Activated B cell treated with CpG ODN at 0.5 μM for 24 hours (primary cell): ENCODE measurements around the gene TRPV2. TPM values are rescaled to one million over a fixed set of nuclear protein-coding genes. Genes with fewer than 3 reads are reported as not detected.
A peak's percentile ranks its signal among the peaks of the same experiment; 100 is the strongest.

ENCODE experiments used
- ATAC-seq: fragments of 200-7000 bp; cut with Tn5 transposase; one replicate; pipeline ENCODE4 v1.10.0; 2021; ENCODE audit warnings: low read depth, mild to moderate bottlenecking, moderate library complexity
- CTCF ChIA-PET: fragments of 350-600 bp; sonication (Branson Sonifier 250); formaldehyde crosslinking; loops from one replicate; lab custom pipeline; 2021; ENCODE audit warnings: antibody characterized with exemption; lab: Charles Lee
- POLR2A ChIA-PET: fragments of 350-600 bp; sonication (Branson Sonifier 250); formaldehyde crosslinking; loops from one replicate; lab custom pipeline; 2021; ENCODE audit warnings: antibody characterized with exemption; lab: Charles Lee
- DNase-seq: peaks from one replicate; pipeline ENCODE4 v3.0.0; 2022
- H3K27ac Mint-ChIP-seq: one replicate; pipeline ENCODE4 v1.8.0; 2020; ENCODE audit warnings: mixed read lengths
- H3K27me3 Mint-ChIP-seq: one replicate; pipeline ENCODE4 v1.8.0; 2021; ENCODE audit warnings: mixed read lengths
- H3K36me3 Mint-ChIP-seq: one replicate; pipeline ENCODE4 v1.8.0; 2021; ENCODE audit warnings: low read depth, mixed read lengths
- H3K4me1 Mint-ChIP-seq: one replicate; pipeline ENCODE4 v1.8.0; 2021; ENCODE audit warnings: mixed read lengths
- H3K4me3 Mint-ChIP-seq: one replicate; pipeline ENCODE4 v1.8.0; 2020; ENCODE audit warnings: mild to moderate bottlenecking, mixed read lengths
- H3K9me3 Mint-ChIP-seq: one replicate; pipeline ENCODE4 v1.8.0; 2020; ENCODE audit warnings: mixed read lengths
- CTCF ChIP-seq: fragments of 200-600 bp; IDR thresholded peaks from one replicate; pipeline ENCODE4 v1.8.0; 2022; ENCODE audit warnings: antibody characterized with exemption, mild to moderate bottlenecking
- intact Hi-C: fragments of 100-400 bp; cut with micrococcal nuclease; formaldehyde crosslinking; loops from one replicate; pipeline ENCODE4 v1.15.1; 2024
- total RNA-seq: library from RNA; stranded (reverse); gene quantifications from 2 replicates; pipeline ENCODE4 v1.2.3, GENCODE V29; 2022

TRPV2 gene
- 58.3 and 65.8 TPM in 2 replicates for total RNA-seq

GRCh38 chr17:16415031-16415924, at the start of gene TRPV2:
Gene TRPV2 (plus strand): TSS chr17:16415571. CDS start chr17:16417669, 2,098 bp downstream.
- Mint-ChIP-seq H3K27ac (peak within 1 kb of the TSS; percentile 97), H3K36me3 (peaks cover 23% of the 10 kb centered on the region), H3K4me3 (peak within 1 kb of the TSS; percentile 95), H3K4me1 (peaks cover 41% of the 10 kb centered on the region), H3K9me3 (no peaks in the 10 kb centered on the region), H3K27me3 (no peaks in the 10 kb centered on the region)
- intact Hi-C loops: loop anchor here (1.0 kb wide), 3 partner anchors 23 to 52 kb away; no protein-coding TSS in a partner anchor
- ChIA-PET CTCF (interaction anchor here (0.6 to 4.1 kb wide), 17 partner anchors 13 to 129 kb away, joined by 3 to 64 read pairs (median 4); partner anchors contain the start of gene UBB), POLR2A (interaction anchor here (0.6 to 7.2 kb wide), 18 partner anchors 8 to 201 kb away, joined by 3 to 105 read pairs (median 6); partner anchors contain the start of genes CENPV and UBB)
- no peak for TF ChIP-seq CTCF
- DNase-seq: peak; percentile 51
- ATAC-seq: peak; percentile 41

- POLR2A ChIA-PET: interaction anchor here (1.0 kb wide), 1 partner anchor 9 kb away, joined by 4 read pairs; the partner anchor contains the start of gene UBB
- Mint-ChIP-seq H3K9me3 (no peaks in the 10 kb centered on the region), H3K4me1 (no peaks in the 10 kb centered on the region), H3K27me3 (no peaks in the 10 kb centered on the region), H3K36me3 (no peaks in the 10 kb centered on the region), H3K27ac (no peak overlapping the region), H3K4me3 (no peak overlapping the region)
- DNase-seq (no peak), ATAC-seq (no peak)
- intact Hi-C loops: no loop called here
- TF ChIP-seq CTCF: no peak
- CTCF ChIA-PET: interaction anchor here (1.0 kb wide), 1 partner anchor 8 kb away, joined by 3 read pairs; no protein-coding TSS in a partner anchor
These were observed 43.6 kb upstream of the TRPV2 start for GRCh38 chr17:16371742-16372141.

GRCh38 chr17:16374146-16374938, 41.0 kb upstream of the TRPV2 start:
- POLR2A ChIA-PET: no interaction called here
- CTCF ChIA-PET: interaction anchor here (1.1 to 2.0 kb wide), 2 partner anchors 11 to 41 kb away, joined by 3 to 9 read pairs; partner anchors contain the start of gene TRPV2
- no peaks in the 10 kb centered on the region for H3K4me1 Mint-ChIP-seq
- intact Hi-C loops: no loop called here
- no peak for ATAC-seq
- H3K9me3 Mint-ChIP-seq: no peaks in the 10 kb centered on the region
- H3K36me3 Mint-ChIP-seq: no peaks in the 10 kb centered on the region
- TF ChIP-seq CTCF: no peak
- H3K27ac Mint-ChIP-seq: no peak overlapping the region
- no peaks in the 10 kb centered on the region for H3K27me3 Mint-ChIP-seq
- no peak for DNase-seq
- H3K4me3 Mint-ChIP-seq: no peak overlapping the region

GRCh38 chr17:16377941-16378341, 37.4 kb upstream of the TRPV2 start:
- ChIA-PET CTCF (interaction anchor here (2.4 kb wide), 1 partner anchor 14 kb away, joined by 10 read pairs; no protein-coding TSS in a partner anchor), POLR2A (interaction anchor here (0.7 to 2.2 kb wide), 2 partner anchors 25 to 37 kb away, joined by 3 to 8 read pairs; partner anchors contain the start of gene TRPV2)
- Mint-ChIP-seq H3K4me1 (peaks cover 25% of the 10 kb centered on the region), H3K9me3 (no peaks in the 10 kb centered on the region), H3K27me3 (no peaks in the 10 kb centered on the region), H3K27ac (no peak overlapping the region), H3K4me3 (no peak overlapping the region), H3K36me3 (peaks cover 24% of the 10 kb centered on the region)
- no peak for TF ChIP-seq CTCF
- no peak for DNase-seq
- ATAC-seq: no peak
- intact Hi-C loops: no loop called here
